IPS-18c (cell line): Measurements from ENCODE around the gene PGBD5.
"Not testable (repeated sequence)": the region's sequence is repeated elsewhere in the genome, so short reads cannot be mapped to it uniquely, and the experiment has no call there.

Source experiments
- H3K4me3 ChIP-seq: 2 replicates; pipeline ENCODE4 v1.7.0; 2013; ENCODE audit warnings: low read depth, mild to moderate bottlenecking, low read length, moderate library complexity; ENCODE audit not compliant: insufficient read depth
- H3K9me3 ChIP-seq: one replicate; pipeline ENCODE4 v1.6.1; 2013; ENCODE audit warnings: mild to moderate bottlenecking, low read length, moderate library complexity; ENCODE audit not compliant: control insufficient read depth, insufficient read depth

PGBD5 gene, protein sequence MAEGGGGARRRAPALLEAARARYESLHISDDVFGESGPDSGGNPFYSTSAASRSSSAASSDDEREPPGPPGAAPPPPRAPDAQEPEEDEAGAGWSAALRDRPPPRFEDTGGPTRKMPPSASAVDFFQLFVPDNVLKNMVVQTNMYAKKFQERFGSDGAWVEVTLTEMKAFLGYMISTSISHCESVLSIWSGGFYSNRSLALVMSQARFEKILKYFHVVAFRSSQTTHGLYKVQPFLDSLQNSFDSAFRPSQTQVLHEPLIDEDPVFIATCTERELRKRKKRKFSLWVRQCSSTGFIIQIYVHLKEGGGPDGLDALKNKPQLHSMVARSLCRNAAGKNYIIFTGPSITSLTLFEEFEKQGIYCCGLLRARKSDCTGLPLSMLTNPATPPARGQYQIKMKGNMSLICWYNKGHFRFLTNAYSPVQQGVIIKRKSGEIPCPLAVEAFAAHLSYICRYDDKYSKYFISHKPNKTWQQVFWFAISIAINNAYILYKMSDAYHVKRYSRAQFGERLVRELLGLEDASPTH

DNA sequence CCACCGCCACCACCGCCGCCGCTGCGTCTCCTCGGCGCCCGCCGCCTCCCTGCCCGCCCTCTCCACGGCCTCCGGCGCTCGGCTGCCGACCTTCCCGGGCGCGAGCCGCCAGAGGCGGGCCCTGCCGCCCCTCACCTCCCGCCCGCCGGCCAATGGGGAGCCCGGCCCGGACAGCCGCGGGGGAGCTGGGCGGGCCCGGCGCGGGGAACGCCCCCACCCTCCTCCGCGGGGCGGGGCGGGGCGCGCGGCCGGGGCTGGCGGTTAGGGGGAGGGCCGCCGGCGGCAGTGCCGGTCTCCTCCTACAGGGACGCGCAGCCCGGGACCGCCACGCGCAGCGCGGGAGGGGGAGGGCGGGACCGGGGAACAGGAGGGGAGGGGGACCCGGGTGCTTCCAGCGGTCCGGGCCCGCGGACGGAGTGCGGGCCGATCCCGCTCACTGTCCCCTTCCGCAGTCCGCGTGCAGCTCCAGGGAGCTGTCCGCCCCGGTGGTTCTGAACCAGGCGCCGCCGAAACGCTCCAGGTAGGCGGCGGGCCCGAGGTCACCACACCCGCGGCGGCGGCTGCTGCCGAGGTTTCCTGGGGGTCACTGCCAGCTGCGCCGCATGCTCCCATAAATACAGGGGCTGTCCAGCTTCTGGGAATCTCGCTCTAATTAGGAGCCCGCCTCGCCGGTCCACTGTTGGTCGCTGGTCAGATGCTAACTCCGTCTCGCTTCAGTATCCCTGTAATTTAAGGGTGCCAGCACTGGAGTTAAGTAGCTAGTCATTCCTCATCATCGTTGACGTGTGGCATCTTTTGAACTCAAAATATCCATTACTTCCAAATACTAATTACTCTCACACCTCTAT, at the start of gene PGBD5:
TSS of gene PGBD5 (minus strand) at position 87 of the 848 bp plus-strand sequence. CDS start 404 bp downstream, outside the sequence.
- no peaks in the 10 kb centered on the region for H3K9me3 ChIP-seq
- H3K4me3 ChIP-seq, result peak within 1 kb of the TSS; percentile 47

DNA sequence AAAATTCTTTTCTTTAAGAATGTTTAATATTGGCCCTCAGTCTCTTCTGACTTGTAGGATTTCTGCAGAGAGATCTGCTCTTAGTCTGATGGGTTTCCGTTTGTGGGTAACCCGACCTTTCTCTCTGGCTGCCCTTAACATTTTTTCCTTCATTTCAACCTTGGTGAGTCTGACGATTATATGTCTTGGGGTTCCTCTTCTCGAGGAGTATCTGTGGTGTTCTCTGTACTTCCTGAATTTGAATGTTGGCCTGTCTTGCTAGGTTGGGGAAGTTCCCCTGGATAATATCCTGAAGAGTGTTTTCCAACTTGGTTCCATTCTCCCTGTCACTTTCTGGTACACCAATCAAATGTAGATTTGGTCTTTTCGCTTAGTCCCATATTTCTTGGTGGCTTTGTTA, 48.8 kb upstream of the PGBD5 start:
- not testable (repeated sequence) for H3K9me3 ChIP-seq

DNA sequence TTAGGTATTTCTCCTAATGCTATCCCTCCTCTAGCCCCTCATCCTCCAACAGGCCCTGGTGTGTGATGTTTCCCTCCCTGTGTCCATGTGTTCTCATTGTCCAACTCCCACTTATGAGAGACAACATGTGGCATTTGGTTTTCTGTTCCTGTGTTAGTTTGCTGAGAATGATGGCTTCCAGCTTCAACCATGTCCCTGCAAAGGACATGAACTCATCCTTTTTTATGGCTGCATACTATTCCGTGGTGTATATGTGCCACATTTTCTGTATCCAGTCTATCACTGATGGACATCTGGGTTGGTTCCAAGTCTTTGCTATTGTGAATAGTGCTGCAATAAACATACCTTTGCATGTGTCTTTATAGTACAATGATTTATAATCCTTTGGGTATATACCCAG, 44.6 kb upstream of the PGBD5 start:
- H3K9me3 ChIP-seq, H3K4me3 ChIP-seq: not testable (repeated sequence)

More for the DNA sequence above, 48.8 kb upstream of the PGBD5 start:
- H3K4me3 ChIP-seq, result not testable (repeated sequence)

DNA sequence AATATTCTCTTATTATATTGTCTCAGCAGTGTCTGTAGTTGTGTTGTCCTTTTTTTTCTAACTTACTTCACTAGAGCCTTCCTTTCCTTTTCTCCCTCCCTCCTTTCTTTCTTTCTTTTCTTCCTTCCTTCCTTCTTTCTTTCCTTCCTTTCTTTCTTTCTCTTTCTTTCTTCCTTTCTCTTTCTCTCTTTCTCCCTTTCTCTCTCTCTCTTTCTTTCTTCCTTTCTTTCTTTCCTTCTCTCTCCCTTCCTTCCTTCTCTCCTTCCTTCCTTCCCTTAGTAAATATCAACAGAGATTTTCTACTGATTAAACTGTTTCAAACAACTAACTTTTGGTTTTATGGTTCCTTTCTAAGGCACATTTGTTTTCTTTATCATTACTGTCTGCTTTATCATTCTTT, 43.1 kb upstream of the PGBD5 start:
- Histone ChIP-seq H3K9me3 (no peaks in the 10 kb centered on the region), H3K4me3 (no peak overlapping the region)

DNA sequence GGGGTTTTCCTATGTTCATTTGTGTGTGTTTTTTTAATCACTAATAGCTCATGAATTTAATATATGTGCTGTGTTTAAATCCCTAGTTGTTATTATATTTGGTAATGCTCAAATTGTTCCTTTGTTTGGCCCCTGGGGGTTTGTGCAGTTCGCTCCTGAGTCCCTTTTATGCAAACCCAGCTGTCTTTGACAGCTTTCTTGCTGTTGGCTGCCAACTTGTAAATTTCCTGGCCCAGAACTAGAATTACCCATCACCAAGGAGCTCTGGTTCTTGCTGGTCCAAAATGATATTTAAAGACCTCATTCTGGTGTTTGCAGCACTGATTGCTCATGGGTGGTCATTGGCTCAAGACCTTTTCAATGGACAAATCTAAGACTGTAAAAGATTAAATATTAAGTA, 39.6 kb upstream of the PGBD5 start:
- no peaks in the 10 kb centered on the region for H3K9me3 ChIP-seq
- no peak overlapping the region for H3K4me3 ChIP-seq

DNA sequence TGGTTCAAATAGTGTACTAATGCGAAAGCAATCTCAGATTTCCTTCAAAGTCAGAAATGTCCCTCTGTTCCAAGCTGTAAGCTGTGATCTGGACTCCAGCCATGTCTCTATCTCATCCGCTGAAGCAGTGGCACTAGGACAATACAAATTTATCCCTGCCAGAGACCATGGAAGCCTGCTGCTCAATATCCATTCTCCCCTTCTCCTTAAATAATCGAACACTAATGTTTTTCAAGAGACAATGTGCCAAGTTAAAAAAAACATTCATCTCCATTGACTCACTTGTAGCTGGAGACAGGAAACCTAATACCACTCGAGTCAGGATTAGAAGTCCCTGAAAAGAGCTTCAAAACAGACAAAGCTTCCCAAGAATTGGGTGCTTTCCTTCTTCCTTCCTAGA, 38.5 kb upstream of the PGBD5 start:
- no peaks in the 10 kb centered on the region for H3K9me3 ChIP-seq
- H3K4me3 ChIP-seq, result no peak overlapping the region

DNA sequence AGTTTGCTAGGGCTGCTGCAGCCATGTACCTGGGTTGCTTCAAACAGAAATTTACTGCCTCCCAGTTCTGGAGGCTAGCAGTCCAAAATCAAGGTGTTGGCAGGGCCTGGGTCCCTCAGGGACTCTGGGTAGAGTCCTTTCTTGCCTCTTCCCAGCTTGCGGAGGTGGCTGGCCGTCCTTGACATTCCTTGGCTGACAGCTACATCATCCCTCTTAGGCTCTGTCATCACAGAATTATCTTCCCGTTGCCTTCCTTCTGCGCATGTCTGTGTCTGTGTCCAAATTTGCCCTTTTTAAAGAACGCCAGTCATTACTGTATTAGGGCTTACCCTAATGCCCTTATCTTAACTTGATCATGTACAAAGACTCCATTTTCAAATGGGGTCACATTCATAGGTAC, 37.6 kb upstream of the PGBD5 start:
- no peaks in the 10 kb centered on the region for H3K9me3 ChIP-seq
- no peak overlapping the region for H3K4me3 ChIP-seq

DNA sequence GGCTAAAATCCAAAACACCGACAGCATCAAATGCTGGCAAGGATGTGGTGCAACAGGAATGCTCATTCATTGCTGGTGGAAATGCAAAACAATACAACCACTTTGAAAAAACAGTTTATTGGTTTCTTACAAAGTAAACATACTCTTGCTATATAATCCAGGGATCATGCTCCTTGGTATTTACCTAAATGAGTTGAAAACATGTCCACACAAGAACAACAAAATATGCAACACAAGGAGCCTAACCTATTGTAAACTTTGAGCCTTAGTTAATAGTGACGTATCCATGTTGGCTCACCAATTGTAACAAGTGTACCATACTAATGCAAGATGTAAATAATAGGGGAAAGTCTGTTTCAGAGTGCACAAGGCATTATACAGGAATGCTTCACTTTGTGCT, 37.2 kb upstream of the PGBD5 start:
- Histone ChIP-seq H3K4me3 (no peak overlapping the region), H3K9me3 (no peaks in the 10 kb centered on the region)

DNA sequence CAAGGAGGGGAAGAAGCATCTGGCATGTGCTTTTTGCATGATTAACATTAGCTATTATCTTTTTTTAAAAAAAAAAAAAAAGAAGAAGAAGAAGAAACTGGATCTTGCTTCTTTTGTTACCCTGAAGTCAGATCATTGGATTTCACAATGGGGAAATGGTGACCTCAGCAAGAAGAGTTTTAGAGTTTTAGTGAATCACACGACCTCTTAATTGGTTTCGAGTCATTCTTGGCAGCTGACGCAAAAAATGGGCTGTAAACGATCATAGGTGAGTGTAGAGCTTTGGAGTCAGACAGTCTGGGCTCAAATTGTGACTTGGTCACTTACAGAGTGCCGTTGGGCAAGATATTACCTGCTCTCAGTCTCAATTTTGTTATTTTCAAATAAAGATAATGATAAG, 33.3 kb upstream of the PGBD5 start:
- no peaks in the 10 kb centered on the region for H3K9me3 ChIP-seq

DNA sequence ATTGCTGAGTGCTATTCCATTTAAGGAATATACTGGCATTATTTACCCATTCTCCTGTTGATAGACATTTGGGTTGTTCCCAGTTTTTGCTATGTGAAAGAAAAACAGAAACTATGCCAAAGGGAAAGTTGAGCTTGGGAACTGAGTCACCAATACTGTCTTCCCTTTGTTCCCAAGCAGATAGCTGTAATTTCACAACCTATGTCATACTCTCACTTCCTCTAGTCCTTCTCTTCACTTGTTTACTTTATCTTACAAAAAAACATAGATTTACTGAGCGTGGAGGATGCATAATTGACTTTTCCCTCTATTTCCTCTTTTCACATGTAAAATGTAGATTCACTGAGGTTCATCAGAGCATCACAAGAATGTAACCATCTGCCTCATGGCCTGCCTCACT, 32.4 kb upstream of the PGBD5 start:
- no peaks in the 10 kb centered on the region for H3K9me3 ChIP-seq

More for the DNA sequence above, 33.3 kb upstream of the PGBD5 start:
- H3K4me3 ChIP-seq, result no peak overlapping the region

DNA sequence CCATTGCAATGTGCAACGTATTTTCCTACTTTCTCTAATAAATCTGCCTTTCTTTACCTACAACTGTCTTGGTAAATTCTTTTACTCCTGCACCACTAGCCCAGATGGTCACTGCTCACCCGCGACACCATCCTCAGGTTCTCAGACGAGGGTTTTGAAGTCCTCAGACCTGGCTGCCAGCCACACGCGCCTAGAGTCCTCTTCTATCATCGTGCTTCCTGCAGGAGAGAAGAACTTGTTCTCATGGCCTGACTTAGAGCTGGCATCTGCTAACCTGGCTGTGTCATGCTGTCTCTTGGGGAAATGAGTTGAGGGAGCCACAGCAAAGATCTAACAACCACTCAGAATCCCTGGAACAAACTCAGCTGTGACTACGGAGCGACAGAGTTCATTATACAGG, 30.3 kb upstream of the PGBD5 start:
- H3K9me3 ChIP-seq, result no peaks in the 10 kb centered on the region
- no peak overlapping the region for H3K4me3 ChIP-seq

More for the DNA sequence above, 32.4 kb upstream of the PGBD5 start:
- H3K4me3 ChIP-seq, result no peak overlapping the region

DNA sequence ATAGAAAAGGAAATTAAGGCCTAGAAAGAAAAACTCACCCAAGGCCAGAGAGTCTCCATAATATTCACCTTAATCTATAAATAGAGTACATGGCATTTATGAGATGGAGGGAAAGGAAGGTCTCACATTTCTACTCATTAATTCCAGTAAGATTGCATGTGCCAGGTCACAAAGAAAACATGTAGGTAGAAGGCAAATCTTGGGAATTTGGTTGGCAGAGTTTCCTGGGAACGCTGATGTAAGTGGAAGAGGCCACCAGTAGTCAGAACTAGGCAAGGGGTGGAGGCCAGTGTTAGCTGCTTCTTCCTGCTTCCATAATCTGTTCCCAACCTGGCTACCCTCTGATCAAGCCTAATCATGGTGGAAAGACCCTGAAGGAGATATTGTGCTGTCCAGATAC, 29.2 kb upstream of the PGBD5 start:
- Histone ChIP-seq H3K4me3 (no peak overlapping the region), H3K9me3 (no peaks in the 10 kb centered on the region)

DNA sequence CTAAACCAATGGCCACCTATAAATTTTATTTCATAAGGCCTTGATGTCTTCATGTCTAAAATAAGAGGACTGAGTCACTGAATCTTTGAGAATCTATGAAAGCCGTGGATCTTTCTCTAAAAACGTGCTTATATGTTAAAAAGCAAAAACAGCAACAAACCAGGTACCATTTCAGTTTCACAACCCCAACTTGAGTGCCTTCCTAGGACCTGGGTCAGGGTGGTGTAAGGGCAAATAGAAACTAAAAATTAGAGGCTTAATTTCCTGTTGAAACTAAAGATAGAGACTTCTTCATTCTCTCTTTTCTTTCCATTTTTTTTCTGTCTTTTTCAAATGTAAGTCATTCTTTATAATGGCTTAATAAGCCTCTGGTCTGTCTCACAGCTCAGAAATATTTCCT, 27.2 kb upstream of the PGBD5 start:
- H3K9me3 ChIP-seq, result no peaks in the 10 kb centered on the region

DNA sequence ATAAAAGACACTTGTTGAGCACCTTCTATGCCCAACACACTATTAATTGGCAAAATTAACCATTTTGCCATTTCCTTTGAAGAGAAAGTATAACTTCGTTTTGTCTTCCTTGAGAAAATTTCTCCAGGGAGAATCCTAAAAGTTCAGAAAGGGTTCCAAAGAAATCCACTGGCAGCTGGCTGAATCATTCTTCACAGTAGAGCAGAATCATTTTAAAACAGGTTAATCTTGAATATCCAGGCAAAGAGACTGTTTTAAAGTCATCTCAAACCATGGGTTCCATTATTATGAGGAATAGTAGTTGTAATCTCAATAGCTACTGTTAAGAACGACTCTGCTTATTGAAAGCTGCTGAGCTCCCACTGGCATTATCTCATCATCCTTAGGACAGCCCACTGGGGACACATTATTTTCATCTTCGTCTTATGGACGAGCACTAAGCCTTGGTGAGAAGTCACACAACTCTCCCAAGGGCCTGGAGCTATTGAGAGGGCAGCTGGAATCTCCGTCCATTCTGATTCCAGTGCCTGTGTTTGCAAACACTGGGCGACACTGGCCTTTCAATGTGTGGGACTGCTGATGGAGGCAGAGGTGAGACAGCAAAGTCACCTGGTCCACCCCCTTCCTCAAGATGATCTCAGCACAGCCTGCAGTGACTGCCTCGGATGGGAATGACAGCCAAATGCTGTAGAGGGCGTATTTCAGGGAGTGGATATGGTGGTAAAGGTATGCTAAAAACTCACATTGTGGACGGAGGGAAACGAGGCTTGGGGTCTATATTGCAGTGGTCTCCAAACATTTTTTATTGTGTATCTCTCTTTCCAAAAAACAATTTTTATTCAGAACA, 15.3 kb upstream of the PGBD5 start:
- peaks cover 4% of the 10 kb centered on the region for H3K9me3 ChIP-seq

More for the DNA sequence above, 27.2 kb upstream of the PGBD5 start:
- H3K4me3 ChIP-seq, result no peak overlapping the region

DNA sequence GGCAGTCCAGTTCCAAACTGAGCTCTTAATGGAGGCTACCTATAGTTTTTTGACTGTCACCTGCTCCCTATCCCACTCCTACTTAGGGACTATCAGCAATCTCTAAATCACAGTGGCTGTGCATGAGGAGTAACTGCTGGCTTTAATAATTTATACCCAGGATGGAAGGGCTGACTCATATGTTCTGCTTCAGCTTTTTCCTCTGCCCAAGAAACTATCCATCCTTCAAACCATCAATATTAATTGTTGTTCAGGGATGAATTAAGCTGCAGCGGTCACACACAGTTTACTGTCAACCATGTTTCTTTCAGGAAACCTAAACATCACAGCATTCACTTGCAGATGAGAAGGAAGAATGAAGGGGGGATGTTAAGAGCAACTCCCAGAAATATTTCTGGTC, 9.0 kb upstream of the PGBD5 start:
- Histone ChIP-seq H3K9me3 (peaks cover 4% of the 10 kb centered on the region), H3K4me3 (no peak overlapping the region)

More for the DNA sequence above, 15.3 kb upstream of the PGBD5 start:
- no peak overlapping the region for H3K4me3 ChIP-seq

DNA sequence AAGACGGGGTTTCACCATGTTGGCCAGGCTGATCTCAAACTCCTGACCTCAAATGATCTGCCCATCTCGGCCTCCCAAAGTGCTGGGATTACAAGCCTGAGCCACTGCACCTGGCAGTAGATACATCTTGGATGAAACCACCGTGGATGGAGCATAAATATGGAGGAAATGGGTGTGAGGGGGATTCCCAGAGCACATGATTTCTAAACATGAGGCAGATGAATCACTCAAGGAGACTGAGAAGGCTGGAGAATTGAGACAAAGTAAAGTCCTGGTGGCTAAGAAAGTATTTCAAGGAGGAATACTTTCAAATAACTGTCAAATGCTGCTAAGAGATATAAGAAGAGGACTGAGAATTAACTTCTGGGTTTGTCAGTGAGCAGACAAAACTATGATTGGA, 5.4 kb upstream of the PGBD5 start:
- no peaks in the 10 kb centered on the region for H3K9me3 ChIP-seq
- no peak overlapping the region for H3K4me3 ChIP-seq

DNA sequence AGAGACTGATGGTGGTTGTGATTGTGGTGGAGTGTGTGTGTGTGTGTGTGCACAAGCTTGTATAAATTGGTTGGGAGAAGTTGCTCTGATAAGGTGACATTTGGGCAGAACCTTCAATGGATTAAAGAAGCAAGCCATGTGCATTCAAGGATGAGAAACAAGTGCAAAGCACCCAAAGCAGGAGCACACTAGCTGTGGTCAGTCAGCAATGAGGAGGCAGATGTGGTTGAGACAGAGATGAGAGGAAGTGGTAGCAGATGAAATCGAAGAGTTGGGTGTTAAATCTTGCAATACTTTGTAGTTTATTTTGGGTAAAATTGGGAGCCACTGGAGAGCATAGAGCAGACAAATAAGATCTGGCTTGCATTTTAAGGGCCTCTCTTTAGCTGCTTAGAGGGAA, 4.4 kb upstream of the PGBD5 start:
- no peaks in the 10 kb centered on the region for H3K9me3 ChIP-seq
- H3K4me3 ChIP-seq, result no peak overlapping the region
